B cell (primary cell): Measurements from ENCODE around the gene HLCS.

Source experiments
- EZH2 ChIP-seq: IDR thresholded peaks from 2 replicates; pipeline ENCODE4 v1.6.1; 2012; ENCODE audit warnings: borderline replicate concordance, low read depth, mild to moderate bottlenecking, moderate library complexity, low read length; ENCODE audit not compliant: insufficient read depth, poor library complexity, severe bottlenecking
- TF ChIP-seq, protein P1 (sequence below): fragments of 200-600 bp; IDR thresholded peaks from one replicate; pipeline ENCODE4 v1.8.0; 2022; ENCODE audit warnings: antibody characterized with exemption, mild to moderate bottlenecking

DNA sequence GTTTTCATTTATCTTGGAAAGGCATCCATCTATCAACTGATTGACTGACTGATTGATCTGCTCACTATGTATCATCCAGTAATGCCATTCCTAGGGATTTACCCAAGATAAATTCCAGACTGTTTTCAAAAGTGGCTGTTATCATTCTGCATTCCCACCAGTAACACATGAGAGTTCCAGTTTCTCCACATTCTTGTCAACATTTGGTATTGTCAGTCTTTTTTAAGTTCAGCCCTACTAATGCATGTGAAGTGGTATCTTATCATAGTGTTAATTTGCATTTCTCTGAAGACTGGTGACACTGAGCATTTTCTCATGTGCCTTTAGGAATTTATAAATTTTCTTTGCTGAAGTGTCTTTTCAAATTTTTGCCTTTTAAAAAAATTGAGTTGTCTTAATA is 168.0 kb downstream of the HLCS start:
- TF ChIP-seq, protein P1, sequence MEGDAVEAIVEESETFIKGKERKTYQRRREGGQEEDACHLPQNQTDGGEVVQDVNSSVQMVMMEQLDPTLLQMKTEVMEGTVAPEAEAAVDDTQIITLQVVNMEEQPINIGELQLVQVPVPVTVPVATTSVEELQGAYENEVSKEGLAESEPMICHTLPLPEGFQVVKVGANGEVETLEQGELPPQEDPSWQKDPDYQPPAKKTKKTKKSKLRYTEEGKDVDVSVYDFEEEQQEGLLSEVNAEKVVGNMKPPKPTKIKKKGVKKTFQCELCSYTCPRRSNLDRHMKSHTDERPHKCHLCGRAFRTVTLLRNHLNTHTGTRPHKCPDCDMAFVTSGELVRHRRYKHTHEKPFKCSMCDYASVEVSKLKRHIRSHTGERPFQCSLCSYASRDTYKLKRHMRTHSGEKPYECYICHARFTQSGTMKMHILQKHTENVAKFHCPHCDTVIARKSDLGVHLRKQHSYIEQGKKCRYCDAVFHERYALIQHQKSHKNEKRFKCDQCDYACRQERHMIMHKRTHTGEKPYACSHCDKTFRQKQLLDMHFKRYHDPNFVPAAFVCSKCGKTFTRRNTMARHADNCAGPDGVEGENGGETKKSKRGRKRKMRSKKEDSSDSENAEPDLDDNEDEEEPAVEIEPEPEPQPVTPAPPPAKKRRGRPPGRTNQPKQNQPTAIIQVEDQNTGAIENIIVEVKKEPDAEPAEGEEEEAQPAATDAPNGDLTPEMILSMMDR = no peak
- TF ChIP-seq EZH2 = no peak
